IMR-90 (cell line): Measurements from ENCODE around the gene PCSK5. TPM values are rescaled to one million over a fixed set of nuclear protein-coding genes. Genes with fewer than 3 reads are reported as not detected.

Experiments
- ATAC-seq: fragments of 200-7000 bp; cut with Tn5 transposase; 2 replicates; pipeline ENCODE4 v1.9.1; 2020; ENCODE audit warnings: low read depth, mild to moderate bottlenecking, moderate library complexity
- BruUV-seq: library from RNA; stranded (reverse); fragments of 400-500 nt; replicated peaks from 2 replicates; lab custom pipeline; 2021; lab: Mats Ljungman, UMichigan
- CTCF ChIA-PET: fragments of 300-600 bp; formaldehyde crosslinking; extraction: SDS; loops from one replicate; lab custom pipeline; 2021; ENCODE audit warnings: antibody characterized with exemption; lab: Yijun Ruan, JAX
- POLR2A ChIA-PET: fragments of 300-600 bp; sonication (Branson Sonifier 250); formaldehyde crosslinking; loops from one replicate; lab custom pipeline; 2022; ENCODE audit warnings: antibody characterized with exemption; ENCODE audit not compliant: unreplicated experiment; lab: Charles Lee
- DNase-seq: peaks from one replicate; pipeline ENCODE4 v3.0.0; 2013
- H2AFZ ChIP-seq: replicated peaks from 2 replicates; pipeline ENCODE3; 2013; ENCODE audit warnings: low read length, mild to moderate bottlenecking; ENCODE audit not compliant: poor library complexity
- H2AK5ac ChIP-seq: 2 replicates; pipeline ENCODE4 v1.6.1; 2013; ENCODE audit warnings: low read depth, low read length, inconsistent platforms
- H2AK9ac ChIP-seq: replicated peaks from 2 replicates; pipeline ENCODE3; 2013; ENCODE audit warnings: mild to moderate bottlenecking, low read depth, low read length, moderate library complexity; ENCODE audit not compliant: poor library complexity
- H2BK120ac ChIP-seq: 2 replicates; pipeline ENCODE4 v1.6.1; 2013; ENCODE audit warnings: low read depth, low read length, inconsistent platforms
- H2BK15ac ChIP-seq: 3 replicates; pipeline ENCODE4 v1.6.1; 2013; ENCODE audit warnings: low read depth, low read length, inconsistent platforms
- H2BK20ac ChIP-seq: 2 replicates; pipeline ENCODE4 v1.6.1; 2013; ENCODE audit warnings: low read depth, mild to moderate bottlenecking, inconsistent platforms, low read length, moderate library complexity
- H2BK5ac ChIP-seq: 2 replicates; pipeline ENCODE4 v1.6.1; 2013; ENCODE audit warnings: mild to moderate bottlenecking, low read depth, low read length, inconsistent platforms; ENCODE audit not compliant: poor library complexity, severe bottlenecking
- H3K14ac ChIP-seq: replicated peaks from 2 replicates; pipeline ENCODE4 v1.6.1; 2013; ENCODE audit warnings: low read depth, low read length, inconsistent platforms
- H3K18ac ChIP-seq: 2 replicates; pipeline ENCODE4 v1.6.1; 2013; ENCODE audit warnings: low read depth, low read length, control low read depth
- H3K23ac ChIP-seq: 2 replicates; pipeline ENCODE4 v1.6.1; 2013; ENCODE audit warnings: low read depth, low read length, inconsistent platforms
- H3K27ac ChIP-seq: 2 replicates; pipeline ENCODE4 v1.5.1; 2013; ENCODE audit warnings: mild to moderate bottlenecking, control low read depth, low read length; ENCODE audit not compliant: insufficient read depth
- H3K27me3 ChIP-seq: 2 replicates; pipeline ENCODE4 v1.6.1; 2013; ENCODE audit warnings: low read length; ENCODE audit not compliant: control insufficient read depth, insufficient read depth
- H3K36me3 ChIP-seq: 2 replicates; pipeline ENCODE4 v1.6.1; 2013; ENCODE audit warnings: low read length, mixed read lengths; ENCODE audit not compliant: control insufficient read depth, insufficient read depth
- H3K4ac ChIP-seq: 2 replicates; pipeline ENCODE4 v1.6.1; 2013; ENCODE audit warnings: low read depth, low read length, inconsistent platforms
- H3K4me1 ChIP-seq: 2 replicates; pipeline ENCODE4 v1.6.1; 2013; ENCODE audit warnings: low read length, mixed read lengths; ENCODE audit not compliant: control insufficient read depth, insufficient read depth
- H3K4me2 ChIP-seq: 2 replicates; pipeline ENCODE4 v1.6.1; 2013; ENCODE audit warnings: low read depth, mild to moderate bottlenecking, control low read depth, low read length, moderate library complexity
- H3K4me3 ChIP-seq: 2 replicates; pipeline ENCODE4 v1.5.1; 2013; ENCODE audit warnings: low read depth, mild to moderate bottlenecking, control low read depth, low read length, moderate library complexity; ENCODE audit not compliant: insufficient read depth
- H3K56ac ChIP-seq: 2 replicates; pipeline ENCODE4 v1.6.1; 2013; ENCODE audit warnings: low read length, inconsistent platforms; ENCODE audit not compliant: insufficient read depth; ENCODE audit errors: extremely low read depth
- H3K79me1 ChIP-seq, 2 experiments: 2 replicates each; pipeline ENCODE4 v1.6.1; 2013; ENCODE audit warnings: low read length in 2 of 2, inconsistent platforms in 1 of 2, low read depth in 1 of 2
- H3K9ac ChIP-seq: 2 replicates; pipeline ENCODE4 v1.6.1; 2013; ENCODE audit warnings: low read depth, low read length, control low read depth
- H3K9me1 ChIP-seq: 2 replicates; pipeline ENCODE4 v1.6.1; 2013; ENCODE audit warnings: low read length, inconsistent platforms; ENCODE audit not compliant: insufficient read depth
- H3K9me3 ChIP-seq: 2 replicates; pipeline ENCODE4 v1.6.1; 2013; ENCODE audit warnings: low read length; ENCODE audit not compliant: control insufficient read depth, insufficient read depth
- H4K20me1 ChIP-seq: 2 replicates; pipeline ENCODE4 v1.6.1; 2013; ENCODE audit warnings: low read length, inconsistent platforms; ENCODE audit not compliant: insufficient read depth
- H4K5ac ChIP-seq: 2 replicates; pipeline ENCODE4 v1.6.1; 2013; ENCODE audit warnings: mild to moderate bottlenecking, low read depth, low read length, control low read depth
- H4K8ac ChIP-seq, 2 experiments: 2 replicates each; pipeline ENCODE4 v1.6.1; 2013; ENCODE audit warnings: low read depth in 2 of 2, low read length in 2 of 2, control low read depth in 1 of 2, inconsistent platforms in 1 of 2
- H4K91ac ChIP-seq: 2 replicates; pipeline ENCODE4 v1.6.1; 2013; ENCODE audit warnings: low read depth, low read length, inconsistent platforms; ENCODE audit not compliant: insufficient read depth
- BHLHE40 ChIP-seq: fragments of 150-350 bp; IDR thresholded peaks from 2 replicates; pipeline ENCODE4 v1.6.1; 2016; ENCODE audit warnings: mild to moderate bottlenecking, low read depth, low read length
- CEBPB ChIP-seq: IDR thresholded peaks from 2 replicates; pipeline ENCODE4 v1.6.1; 2012; ENCODE audit warnings: low read depth, low read length, improper control_type of control experiment
- WGBS, 2 experiments: methylation state at CpG; one replicate each; pipeline versions ENCODE4 v1.1.5 to v1.1.7; 2013; ENCODE audit warnings: missing lambda C conversion rate in 2 of 2; ENCODE audit not compliant: insufficient read length in 1 of 2; ENCODE audit errors: extremely low coverage in 2 of 2; 5-methylcytosine and 5-hydroxymethylcytosine counted together
- dilution Hi-C: fragments of 300-500 bp; cut with HindIII; formaldehyde crosslinking; loops from one replicate; pipeline ENCODE4 v1.14.3; 2018; ENCODE audit warnings: low sequenced_read_pairs; ENCODE audit not compliant: unreplicated experiment
- in situ Hi-C: fragments of 300-500 bp; cut with MboI; formaldehyde crosslinking; loops from 3 replicates; pipeline ENCODE4 v1.14.3; 2019; ENCODE audit warnings: low sequenced_read_pairs, inconsistent platforms, mixed read lengths
- intact Hi-C: fragments of 100-400 bp; cut with micrococcal nuclease; formaldehyde crosslinking; loops from 2 replicates; pipeline ENCODE4 v1.10.0; 2022
- polyA plus RNA-seq, 3 experiments: library from polyadenylated mRNA; depleted of rRNA; stranded (reverse); fragments of >200 nt; gene quantifications; 2 replicates each; pipeline ENCODE4 v1.2.3, GENCODE V29; 2012; ENCODE audit warnings: low replicate concordance in 1 of 3
- total RNA-seq: library from RNA; depleted of rRNA; stranded (reverse); fragments of >200 nt; gene quantifications from 2 replicates; pipeline ENCODE4 v1.2.3, GENCODE V29; 2012
- TF ChIP-seq, protein P1 (sequence below): conservative IDR thresholded peaks from 2 replicates; pipeline ENCODE4 v1.5.1; 2012; ENCODE audit warnings: mild to moderate bottlenecking, low read depth, low read length, improper control_type of control experiment

Gene PCSK5
- total and polyA plus RNA-seq, 2 of the 4 experiments (the other 2 are of a cell fraction) = 1.5 to 3.0 TPM

DNA sequence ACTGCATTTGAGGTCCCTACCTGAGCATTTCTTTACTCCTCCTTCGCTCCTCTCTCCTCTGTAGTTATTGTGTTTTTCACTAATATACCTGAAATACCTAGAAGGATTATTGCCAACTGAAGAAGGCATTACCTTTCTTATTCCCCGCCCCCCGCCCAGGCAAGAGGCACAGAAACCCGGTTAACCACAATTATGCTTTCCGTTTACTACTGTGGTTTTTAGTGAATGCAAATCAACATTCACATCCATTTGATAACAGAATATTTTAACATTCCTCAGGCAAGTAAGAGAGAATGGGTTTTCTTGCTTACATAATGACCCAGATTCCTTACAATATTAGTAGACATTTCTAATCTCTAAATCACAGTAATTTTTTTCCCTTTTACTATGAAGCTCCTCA lies 136.9 kb downstream of the PCSK5 start:
- dilution Hi-C loops (no loop called here), in situ Hi-C loops (no loop called here), intact Hi-C loops (no loop called here)
- H4K8ac ChIP-seq = no peak overlapping the region
- BruUV-seq = no TSS peak
- no peaks in the 10 kb centered on the region for H3K9me3 ChIP-seq
- H2AK9ac ChIP-seq = no peak overlapping the region
- H2AK5ac ChIP-seq = no peak overlapping the region
- H3K56ac ChIP-seq = no peak overlapping the region
- H3K4me1 ChIP-seq = no peaks in the 10 kb centered on the region
- DNase-seq = peak; percentile 16
- no peak overlapping the region for H2AFZ ChIP-seq
- H3K23ac ChIP-seq = no peak overlapping the region
- H3K9me1 ChIP-seq = no peaks in the 10 kb centered on the region; the same call in 1 of the 2 replicates
- H3K27me3 ChIP-seq = no peaks in the 10 kb centered on the region
- H4K20me1 ChIP-seq = no peaks in the 10 kb centered on the region
- peaks cover 5% of the 10 kb centered on the region; the same call in 1 of the 2 replicates for H3K36me3 ChIP-seq
- no peak overlapping the region for H2BK120ac ChIP-seq
- H3K79me1 ChIP-seq = no peaks in the 10 kb centered on the region
- no peak overlapping the region for H3K4me3 ChIP-seq
- H4K91ac ChIP-seq = no peak overlapping the region
- no peak overlapping the region for H3K14ac ChIP-seq
- H2BK5ac ChIP-seq = no peak overlapping the region
- H3K4me2 ChIP-seq = no peak overlapping the region
- no CpG with 5 or more reads among the region's 5 CpGs for WGBS, 2 experiments
- H2BK15ac ChIP-seq = no peak overlapping the region
- CTCF ChIA-PET = no interaction called here
- TF ChIP-seq, protein P1, sequence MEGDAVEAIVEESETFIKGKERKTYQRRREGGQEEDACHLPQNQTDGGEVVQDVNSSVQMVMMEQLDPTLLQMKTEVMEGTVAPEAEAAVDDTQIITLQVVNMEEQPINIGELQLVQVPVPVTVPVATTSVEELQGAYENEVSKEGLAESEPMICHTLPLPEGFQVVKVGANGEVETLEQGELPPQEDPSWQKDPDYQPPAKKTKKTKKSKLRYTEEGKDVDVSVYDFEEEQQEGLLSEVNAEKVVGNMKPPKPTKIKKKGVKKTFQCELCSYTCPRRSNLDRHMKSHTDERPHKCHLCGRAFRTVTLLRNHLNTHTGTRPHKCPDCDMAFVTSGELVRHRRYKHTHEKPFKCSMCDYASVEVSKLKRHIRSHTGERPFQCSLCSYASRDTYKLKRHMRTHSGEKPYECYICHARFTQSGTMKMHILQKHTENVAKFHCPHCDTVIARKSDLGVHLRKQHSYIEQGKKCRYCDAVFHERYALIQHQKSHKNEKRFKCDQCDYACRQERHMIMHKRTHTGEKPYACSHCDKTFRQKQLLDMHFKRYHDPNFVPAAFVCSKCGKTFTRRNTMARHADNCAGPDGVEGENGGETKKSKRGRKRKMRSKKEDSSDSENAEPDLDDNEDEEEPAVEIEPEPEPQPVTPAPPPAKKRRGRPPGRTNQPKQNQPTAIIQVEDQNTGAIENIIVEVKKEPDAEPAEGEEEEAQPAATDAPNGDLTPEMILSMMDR = no peak
- TF ChIP-seq CEBPB = no peak
- TF ChIP-seq BHLHE40 = no peak
- no peak overlapping the region for H3K27ac ChIP-seq
- no peak overlapping the region for H3K18ac ChIP-seq
- POLR2A ChIA-PET = no interaction called here
- no peak overlapping the region for H4K5ac ChIP-seq
- ATAC-seq = no peak; the same call in none of the 2 replicates
- no peak overlapping the region for H2BK20ac ChIP-seq
- no peak overlapping the region for H3K9ac ChIP-seq
- H3K4ac ChIP-seq = no peak overlapping the region
